ENCODE results near the gene CD99.

DNA sequence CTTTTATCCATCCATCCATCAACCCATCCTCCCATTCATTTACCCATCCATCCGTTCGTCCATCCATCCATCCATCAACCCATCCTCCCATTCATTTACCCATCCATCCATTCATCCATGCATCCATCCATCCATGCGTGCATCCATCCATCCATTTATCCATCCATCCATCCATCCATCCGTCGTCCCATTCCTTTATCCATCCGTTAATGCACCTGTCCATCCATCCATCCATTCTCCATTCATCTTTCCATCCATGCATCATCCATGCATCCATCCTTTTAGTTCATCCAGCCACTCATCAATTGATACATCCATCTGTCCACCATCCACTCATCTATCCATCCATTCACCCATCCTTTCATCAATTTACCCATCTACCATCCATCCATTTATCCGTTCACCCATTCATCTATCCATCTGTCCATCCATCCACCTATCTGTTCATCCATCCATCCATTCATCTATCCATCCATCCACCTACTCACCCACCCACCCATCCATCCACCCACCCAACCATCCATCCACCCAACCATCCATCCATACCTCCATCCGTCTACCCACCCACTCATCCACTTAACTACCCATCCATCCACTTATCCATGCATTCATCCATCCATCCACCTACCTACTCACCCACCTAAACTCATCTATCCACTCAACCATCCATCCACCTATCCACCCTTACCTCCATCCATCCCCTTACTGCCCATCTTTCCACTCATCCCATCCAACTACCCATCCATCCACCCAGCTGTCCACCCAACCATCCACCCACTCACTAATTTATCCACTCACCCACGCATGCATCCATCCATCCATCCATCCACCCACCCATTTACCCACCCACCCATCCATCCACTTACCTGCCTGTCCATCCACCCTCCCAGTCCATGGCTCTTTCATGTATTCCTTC lies 9.6 kb downstream of the CD99 start:
- TF ChIP-seq, protein P1, sequence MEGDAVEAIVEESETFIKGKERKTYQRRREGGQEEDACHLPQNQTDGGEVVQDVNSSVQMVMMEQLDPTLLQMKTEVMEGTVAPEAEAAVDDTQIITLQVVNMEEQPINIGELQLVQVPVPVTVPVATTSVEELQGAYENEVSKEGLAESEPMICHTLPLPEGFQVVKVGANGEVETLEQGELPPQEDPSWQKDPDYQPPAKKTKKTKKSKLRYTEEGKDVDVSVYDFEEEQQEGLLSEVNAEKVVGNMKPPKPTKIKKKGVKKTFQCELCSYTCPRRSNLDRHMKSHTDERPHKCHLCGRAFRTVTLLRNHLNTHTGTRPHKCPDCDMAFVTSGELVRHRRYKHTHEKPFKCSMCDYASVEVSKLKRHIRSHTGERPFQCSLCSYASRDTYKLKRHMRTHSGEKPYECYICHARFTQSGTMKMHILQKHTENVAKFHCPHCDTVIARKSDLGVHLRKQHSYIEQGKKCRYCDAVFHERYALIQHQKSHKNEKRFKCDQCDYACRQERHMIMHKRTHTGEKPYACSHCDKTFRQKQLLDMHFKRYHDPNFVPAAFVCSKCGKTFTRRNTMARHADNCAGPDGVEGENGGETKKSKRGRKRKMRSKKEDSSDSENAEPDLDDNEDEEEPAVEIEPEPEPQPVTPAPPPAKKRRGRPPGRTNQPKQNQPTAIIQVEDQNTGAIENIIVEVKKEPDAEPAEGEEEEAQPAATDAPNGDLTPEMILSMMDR (IDR thresholded peaks at IDR 0.05), result no peak
- TF ChIP-seq EP300 (IDR thresholded peaks at IDR 0.05; ENCODE audit: low read depth) (no peak), POLR2A (IDR thresholded peaks at IDR 0.05) (no peak), POLR2AphosphoS5 (IDR thresholded peaks at IDR 0.05) (no peak)
